OCI-LY7 (cell line): Measurements from ENCODE around the gene CELF1. TPM values are rescaled to one million over a fixed set of nuclear protein-coding genes. Genes with fewer than 3 reads are reported as not detected.

ENCODE experiments used
- BruUV-seq: library from RNA; stranded (reverse); fragments of 400-500 nt; replicated peaks from 2 replicates; lab custom pipeline; 2021; lab: Mats Ljungman, UMichigan
- CTCF ChIA-PET: fragments of 300-600 bp; sonication (Branson Sonifier 250); formaldehyde crosslinking; loops from one replicate; lab custom pipeline; 2022; ENCODE audit warnings: antibody characterized with exemption; ENCODE audit not compliant: unreplicated experiment; lab: Charles Lee
- POLR2A ChIA-PET: fragments of 300-600 bp; sonication (Branson Sonifier 250); formaldehyde crosslinking; loops from one replicate; lab custom pipeline; 2022; ENCODE audit warnings: antibody characterized with exemption; lab: Charles Lee
- DNase-seq: peaks from one replicate; pipeline ENCODE4 v3.0.0-alpha.2; 2015; ENCODE audit warnings: low spot score
- H2AFZ ChIP-seq: fragments of 200-600 bp; sonication (generic), shearing (Covaris generic); 2 replicates; pipeline ENCODE4 v1.6.1; 2014; ENCODE audit warnings: mild to moderate bottlenecking, antibody characterized with exemption, low read length, moderate library complexity
- H3K27ac ChIP-seq: fragments of 200-600 bp; sonication (generic); 2 replicates; pipeline ENCODE4 v1.5.1; 2014; ENCODE audit warnings: mixed run types, low read depth, mild to moderate bottlenecking, moderate library complexity, low read length, inconsistent platforms; ENCODE audit not compliant: poor library complexity, severe bottlenecking
- H3K36me3 ChIP-seq: fragments of 200-600 bp; sonication (generic); 2 replicates; pipeline ENCODE4 v1.6.1; 2014; ENCODE audit warnings: mild to moderate bottlenecking, antibody characterized with exemption, low read length, moderate library complexity, mixed read lengths; ENCODE audit not compliant: insufficient read depth
- H3K4me1 ChIP-seq: fragments of 200-600 bp; sonication (generic); 2 replicates; pipeline ENCODE4 v1.5.1; 2014; ENCODE audit warnings: mild to moderate bottlenecking, low read length; ENCODE audit not compliant: insufficient read depth, poor library complexity, severe bottlenecking
- H3K4me2 ChIP-seq: fragments of 200-600 bp; sonication (generic); 2 replicates; pipeline ENCODE4 v1.6.1; 2014; ENCODE audit warnings: mild to moderate bottlenecking, low read length
- H3K4me3 ChIP-seq: fragments of 200-600 bp; sonication (generic); 2 replicates; pipeline ENCODE4 v1.5.1; 2014; ENCODE audit warnings: mild to moderate bottlenecking, low read depth, low read length; ENCODE audit not compliant: poor library complexity, severe bottlenecking
- H3K79me2 ChIP-seq: fragments of 200-600 bp; sonication (generic); 2 replicates; pipeline ENCODE4 v1.6.1; 2016; ENCODE audit warnings: low read depth, mild to moderate bottlenecking, low read length, moderate library complexity, mixed read lengths; ENCODE audit not compliant: insufficient read depth
- H3K9me2 ChIP-seq: fragments of 200-600 bp; sonication (generic); 2 replicates; pipeline ENCODE4 v1.6.1; 2016; ENCODE audit warnings: mild to moderate bottlenecking, low read length, mixed read lengths; ENCODE audit not compliant: insufficient read depth
- H3K9me3 ChIP-seq: fragments of 200-600 bp; sonication (generic); 2 replicates; pipeline ENCODE4 v1.6.1; 2014; ENCODE audit warnings: mild to moderate bottlenecking, mixed run types, low read length, mixed read lengths
- H4K20me1 ChIP-seq: fragments of 200-600 bp; sonication (generic); 2 replicates; pipeline ENCODE4 v1.6.1; 2014; ENCODE audit warnings: mild to moderate bottlenecking, antibody characterized with exemption, low read length, moderate library complexity, mixed read lengths; ENCODE audit not compliant: insufficient read depth
- CTCF ChIP-seq: fragments of 200-600 bp; sonication (generic); conservative IDR thresholded peaks from 2 replicates; pipeline ENCODE4 v1.5.1; 2014; ENCODE audit warnings: mild to moderate bottlenecking, antibody characterized with exemption, low read length, moderate library complexity, mixed read lengths
- EZH2phosphoT487 ChIP-seq: fragments of 200-600 bp; sonication (generic); IDR thresholded peaks from 2 replicates; pipeline ENCODE4 v1.6.1; 2018; ENCODE audit warnings: low read depth, borderline replicate concordance, mild to moderate bottlenecking, mixed run types, antibody characterized with exemption, low read length, moderate library complexity, mixed read lengths
- intact Hi-C: fragments of 100-400 bp; cut with micrococcal nuclease; formaldehyde crosslinking; loops from one replicate; pipeline ENCODE4 v1.10.0; 2022; ENCODE audit not compliant: unreplicated experiment
- total RNA-seq, 2 experiments: library from RNA; depleted of rRNA in 1 of 2; stranded (reverse); fragments of >200 nt in 1 of 2; shearing (Covaris generic) in 1 of 2; gene quantifications; 2 replicates each; pipeline ENCODE4 v1.2.3, GENCODE V29; 2014 to 2022

CELF1 gene
- total RNA-seq, 2 experiments from 2014 or later, result 87.4 to 143 TPM

GRCh38 chr11:47437746-47438418, 115.0 kb downstream of the CELF1 start:
- Histone ChIP-seq H3K79me2 (no peaks in the 10 kb centered on the region), H3K9me3 (no peaks in the 10 kb centered on the region), H3K36me3 (no peaks in the 10 kb centered on the region), H3K4me3 (no peak overlapping the region), H4K20me1 (no peaks in the 10 kb centered on the region), H3K4me1 (peaks cover 3% of the 10 kb centered on the region), H3K27ac (no peak overlapping the region), H3K9me2 (no peaks in the 10 kb centered on the region), H3K4me2 (no peak overlapping the region), H2AFZ (no peak overlapping the region)
- intact Hi-C loops, result no loop called here
- ChIA-PET CTCF (no interaction called here), POLR2A (no interaction called here)
- BruUV-seq, result no TSS peak
- no peak for TF ChIP-seq CTCF
- no peak for TF ChIP-seq EZH2phosphoT487
- DNase-seq, result no peak

- no peaks in the 10 kb centered on the region for H4K20me1 ChIP-seq
- no peaks in the 10 kb centered on the region for H3K9me2 ChIP-seq
- H3K4me2 ChIP-seq, result no peak overlapping the region
- ChIA-PET CTCF (no interaction called here), POLR2A (interaction anchor here (0.7 kb wide), 1 partner anchor 114 kb away, joined by 3 read pairs; no protein-coding TSS in a partner anchor)
- H3K27ac ChIP-seq, result no peak overlapping the region
- no peak overlapping the region for H3K4me3 ChIP-seq
- TF ChIP-seq EZH2phosphoT487, result no peak
- TF ChIP-seq CTCF, result no peak
- H2AFZ ChIP-seq, result no peak overlapping the region
- intact Hi-C loops, result no loop called here
- no peak for DNase-seq
- H3K4me1 ChIP-seq, result no peaks in the 10 kb centered on the region
- H3K9me3 ChIP-seq, result no peaks in the 10 kb centered on the region
- H3K79me2 ChIP-seq, result no peaks in the 10 kb centered on the region
- BruUV-seq, result no TSS peak
- no peaks in the 10 kb centered on the region for H3K36me3 ChIP-seq
These were observed 115.7 kb downstream of the CELF1 start for GRCh38 chr11:47437218-47437745.

GRCh38 chr11:47436726-47437125, 116.2 kb downstream of the CELF1 start:
- Histone ChIP-seq H3K4me2 (no peak overlapping the region), H4K20me1 (no peaks in the 10 kb centered on the region), H2AFZ (no peak overlapping the region), H3K9me3 (no peaks in the 10 kb centered on the region), H3K79me2 (no peaks in the 10 kb centered on the region), H3K27ac (no peak overlapping the region), H3K36me3 (no peaks in the 10 kb centered on the region), H3K4me1 (no peaks in the 10 kb centered on the region), H3K4me3 (no peak overlapping the region), H3K9me2 (no peaks in the 10 kb centered on the region)
- ChIA-PET CTCF (no interaction called here), POLR2A (interaction anchor here (0.7 kb wide), 2 partner anchors 115 to 154 kb away, joined by 3 to 4 read pairs; no protein-coding TSS in a partner anchor)
- no peak for DNase-seq
- no TSS peak for BruUV-seq
- intact Hi-C loops, result no loop called here
- TF ChIP-seq CTCF (no peak), EZH2phosphoT487 (no peak)
